ENCODE measurements around the gene KMT2D. TPM values are rescaled to one million over a fixed set of nuclear protein-coding genes. Genes with fewer than 3 reads are reported as not detected.

KMT2D gene
- total and polyA plus RNA-seq, 2 donors (not counting 3 experiments of a cell fraction or from before 2014, with no cell fraction given) = 15.1 to 120 TPM

GRCh38 chr12:49037947-49038237, 22.7 kb downstream of the KMT2D start:
- H3K4me3 ChIP-seq (replicated peaks in 1 of 3; ENCODE audit: insufficient read depth in 1 of 3, low read depth in 1 of 3, low read length in 3 of 3) = no peak overlapping the region
- H3K27me3 ChIP-seq (ENCODE audit: control insufficient read depth in 2 of 2, insufficient read depth in 2 of 2, low read length in 2 of 2) = no peaks in the 10 kb centered on the region
- DNase-seq (ENCODE audit: low read depth, low spot score) = no peak
- H3K4me1 ChIP-seq (ENCODE audit: control insufficient read depth, extremely low read depth, insufficient read depth, low read length) = no peaks in the 10 kb centered on the region
- no peaks in the 10 kb centered on the region for H3K9me1 ChIP-seq (replicated peaks; ENCODE audit: control insufficient read depth, extremely low read depth, insufficient read depth, low read length)
- dilution Hi-C loops (cut with MboI; ENCODE audit: extremely low pct_ligation_motif_present, low sequenced_read_pairs) (no loop called here), intact Hi-C loops (cut with micrococcal nuclease) (no loop called here)
- H3K36me3 ChIP-seq (ENCODE audit: control insufficient read depth in 2 of 2, extremely low read depth in 1 of 2, insufficient read depth in 2 of 2, low read length in 2 of 2) = peaks cover 44 to 77% of the 10 kb centered on the region in 2 experiments
- FAIRE-seq = no peak
- no peaks in the 10 kb centered on the region for H4K20me1 ChIP-seq (replicated peaks; ENCODE audit: control insufficient read depth, extremely low read depth, insufficient read depth, low read length)
- CTCF ChIA-PET = interaction anchor here (1.4 kb wide), 1 partner anchor 83 kb away, joined by 3 read pairs; no protein-coding TSS in a partner anchor
- H2AFZ ChIP-seq (ENCODE audit: low read depth, low read length) = no peak overlapping the region
- no TSS peak for BruUV-seq (replicated peaks)
- no peaks in the 10 kb centered on the region for H3K9me3 ChIP-seq (replicated peaks; ENCODE audit: control insufficient read depth, insufficient read depth, low read length)
- no peaks in the 10 kb centered on the region for H3K79me2 ChIP-seq (ENCODE audit: control insufficient read depth, insufficient read depth, low read length)
- no peak overlapping the region for H3K27ac ChIP-seq (ENCODE audit: insufficient read depth, low read depth, low read length)
- H3K4me2 ChIP-seq (ENCODE audit: insufficient read depth, low read length) = no peak overlapping the region
- POLR2A ChIA-PET = interaction anchor here (1.4 kb wide), 1 partner anchor 93 kb away, joined by 3 read pairs; the partner anchor contains the start of gene TUBA1B
- no peak overlapping the region for H3K9ac ChIP-seq (replicated peaks; ENCODE audit: extremely low read depth, insufficient read depth, low read length)
- TF ChIP-seq GATA2 (IDR thresholded peaks at IDR 0.05; ENCODE audit: insufficient read depth, insufficient read length, low read depth, low read length) (no peak), MYC (IDR thresholded peaks at IDR 0.05; ENCODE audit: low read depth, low read length) (no peak), EZH2 (IDR thresholded peaks at IDR 0.05; ENCODE audit: borderline replicate concordance, low read depth, low read length, severe bottlenecking) (no peak), FOS (IDR thresholded peaks at IDR 0.05; ENCODE audit: borderline replicate concordance, insufficient read depth, low read length) (no peak), JUN (IDR thresholded peaks at IDR 0.05; ENCODE audit: borderline replicate concordance, insufficient read depth, insufficient read length, low read depth) (no peak), POLR2A (IDR thresholded peaks at IDR 0.05; ENCODE audit: low read depth, low read length) (no peak), MAX (IDR thresholded peaks at IDR 0.05; ENCODE audit: insufficient read depth, insufficient read length) (no peak), POLR2AphosphoS5 (IDR thresholded peaks at IDR 0.05; ENCODE audit: insufficient read depth, low read depth, low read length) (no peak), CTCF (IDR thresholded peaks at IDR 0.05; ENCODE audit: extremely low read depth in 1 of 2, insufficient read depth in 1 of 2, low read depth in 1 of 2, low read length in 2 of 2) (no peak)

Data from endothelial cell of umbilical vein (primary cell).